A549 (cell line): Measurements from ENCODE around the gene STAMBPL1.

Experiments
- POLR2A ChIP-seq: IDR thresholded peaks from 2 replicates; pipeline ENCODE4 v1.6.1; 2012; ENCODE audit warnings: mild to moderate bottlenecking, low read length
- ZNF302 ChIP-seq: fragments of 250-450 bp; sonication (Bioruptor Pico); IDR thresholded peaks from 2 replicates; pipeline ENCODE4 v1.9.0; 2021; ENCODE audit warnings: inconsistent platforms, mild to moderate bottlenecking, moderate library complexity
- TF ChIP-seq, protein P1 (sequence below): fragments of >200 bp; sonication (Bioruptor Twin); formaldehyde crosslinking; IDR thresholded peaks from 3 replicates; pipeline ENCODE4 v1.5.1; 2016

DNA sequence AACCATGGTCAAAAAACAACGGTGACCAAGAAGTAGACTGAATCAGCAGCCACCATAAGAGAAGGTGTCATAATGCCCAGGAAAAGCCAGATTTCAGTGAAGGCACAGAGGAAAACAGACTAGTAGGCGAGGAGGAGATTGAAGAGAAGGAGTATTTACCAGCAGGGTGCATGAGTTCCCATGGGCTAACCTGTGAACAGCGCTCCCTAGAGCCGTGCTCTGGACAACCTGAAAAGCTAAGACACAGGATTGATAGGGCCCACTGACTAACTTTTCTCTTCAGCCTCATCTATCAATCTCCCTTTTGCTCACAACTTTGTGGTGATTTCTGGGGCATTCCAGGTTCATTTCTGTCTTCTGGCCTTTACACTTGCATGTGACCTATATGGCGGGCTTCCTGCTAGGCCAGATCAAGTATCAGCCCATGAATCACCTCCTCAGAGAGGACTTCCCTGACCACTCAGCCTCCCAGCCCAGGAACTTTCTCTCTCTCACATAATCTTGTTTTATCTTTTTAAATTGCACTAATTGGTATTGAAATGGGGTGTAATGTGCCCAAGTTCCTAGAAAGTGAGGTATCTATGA is 41.2 kb upstream of the STAMBPL1 start:
- TF ChIP-seq ZNF302 (CRISPR knock-in tag) = no peak
- TF ChIP-seq, protein P1, sequence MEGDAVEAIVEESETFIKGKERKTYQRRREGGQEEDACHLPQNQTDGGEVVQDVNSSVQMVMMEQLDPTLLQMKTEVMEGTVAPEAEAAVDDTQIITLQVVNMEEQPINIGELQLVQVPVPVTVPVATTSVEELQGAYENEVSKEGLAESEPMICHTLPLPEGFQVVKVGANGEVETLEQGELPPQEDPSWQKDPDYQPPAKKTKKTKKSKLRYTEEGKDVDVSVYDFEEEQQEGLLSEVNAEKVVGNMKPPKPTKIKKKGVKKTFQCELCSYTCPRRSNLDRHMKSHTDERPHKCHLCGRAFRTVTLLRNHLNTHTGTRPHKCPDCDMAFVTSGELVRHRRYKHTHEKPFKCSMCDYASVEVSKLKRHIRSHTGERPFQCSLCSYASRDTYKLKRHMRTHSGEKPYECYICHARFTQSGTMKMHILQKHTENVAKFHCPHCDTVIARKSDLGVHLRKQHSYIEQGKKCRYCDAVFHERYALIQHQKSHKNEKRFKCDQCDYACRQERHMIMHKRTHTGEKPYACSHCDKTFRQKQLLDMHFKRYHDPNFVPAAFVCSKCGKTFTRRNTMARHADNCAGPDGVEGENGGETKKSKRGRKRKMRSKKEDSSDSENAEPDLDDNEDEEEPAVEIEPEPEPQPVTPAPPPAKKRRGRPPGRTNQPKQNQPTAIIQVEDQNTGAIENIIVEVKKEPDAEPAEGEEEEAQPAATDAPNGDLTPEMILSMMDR = no peak
- no peak for TF ChIP-seq POLR2A
